Neuronal stem cell (in vitro differentiated cells): ENCODE measurements around the gene LYL1.

ENCODE experiments used
- DNase-seq: peaks from one replicate; pipeline ENCODE4 v3.0.0-alpha.2; 2013; ENCODE audit warnings: low spot score
- H2AFZ ChIP-seq: one replicate; pipeline ENCODE4 v1.6.1; 2013; ENCODE audit warnings: mild to moderate bottlenecking, low read length, inconsistent platforms
- H2AK5ac ChIP-seq: 2 replicates; pipeline ENCODE4 v1.6.1; 2013; ENCODE audit warnings: low read depth, mild to moderate bottlenecking, inconsistent platforms, low read length, moderate library complexity, mixed read lengths
- H2BK120ac ChIP-seq: 2 replicates; pipeline ENCODE4 v1.6.1; 2013; ENCODE audit warnings: low read depth, mild to moderate bottlenecking, inconsistent platforms, low read length, moderate library complexity, mixed read lengths
- H2BK12ac ChIP-seq: one replicate; pipeline ENCODE4 v1.6.1; 2013; ENCODE audit warnings: low read length, inconsistent platforms
- H2BK15ac ChIP-seq: 2 replicates; pipeline ENCODE4 v1.6.1; 2013; ENCODE audit warnings: mild to moderate bottlenecking, low read length, inconsistent platforms, mixed read lengths
- H2BK5ac ChIP-seq: one replicate; pipeline ENCODE4 v1.6.1; 2013; ENCODE audit warnings: inconsistent platforms, mild to moderate bottlenecking, low read length, moderate library complexity
- H3K14ac ChIP-seq: one replicate; pipeline ENCODE4 v1.6.1; 2013; ENCODE audit warnings: low read length, inconsistent platforms
- H3K18ac ChIP-seq: 2 replicates; pipeline ENCODE4 v1.6.1; 2013; ENCODE audit warnings: low read length, inconsistent platforms
- H3K23ac ChIP-seq: 2 replicates; pipeline ENCODE4 v1.6.1; 2013; ENCODE audit warnings: low read depth, mild to moderate bottlenecking, mixed read lengths, low read length, inconsistent platforms; ENCODE audit not compliant: poor library complexity
- H3K27ac ChIP-seq: replicated peaks from 3 replicates; pipeline ENCODE4 v1.5.1; 2013; ENCODE audit warnings: low read length, inconsistent platforms
- H3K27me3 ChIP-seq, 3 experiments: 2 replicates each; pipeline ENCODE4 v1.6.1; 2013; ENCODE audit warnings: low read length in 3 of 3, mild to moderate bottlenecking in 2 of 3, inconsistent platforms in 1 of 3, low read depth in 1 of 3, mixed read lengths in 1 of 3, moderate library complexity in 1 of 3; ENCODE audit not compliant: control insufficient read depth in 3 of 3, insufficient read depth in 3 of 3
- H3K36me3 ChIP-seq, 2 donors: replicated peaks in 1 of 2; 2 replicates each; pipeline ENCODE4 v1.6.1; 2013; ENCODE audit warnings: low read length in 2 of 2; ENCODE audit not compliant: control insufficient read depth in 2 of 2, insufficient read depth in 2 of 2
- H3K4ac ChIP-seq: 2 replicates; pipeline ENCODE4 v1.6.1; 2013; ENCODE audit warnings: inconsistent platforms, mild to moderate bottlenecking, low read length, moderate library complexity
- H3K4me1 ChIP-seq, 2 donors: 1 replicate in 1 of 2; 2 replicates in 1 of 2; pipeline ENCODE4 v1.6.1; 2013; ENCODE audit warnings: low read length in 2 of 2, low read depth in 1 of 2; ENCODE audit not compliant: control insufficient read depth in 2 of 2, insufficient read depth in 1 of 2
- H3K4me2 ChIP-seq: one replicate; pipeline ENCODE4 v1.6.1; 2013; ENCODE audit warnings: mild to moderate bottlenecking, low read length, inconsistent platforms; ENCODE audit not compliant: insufficient read depth, poor library complexity, severe bottlenecking
- H3K4me3 ChIP-seq, 2 donors: 2 replicates each; pipeline ENCODE4 v1.5.1; 2013; ENCODE audit warnings: low read length in 2 of 2, mild to moderate bottlenecking in 2 of 2, inconsistent platforms in 1 of 2, moderate library complexity in 1 of 2
- H3K79me1 ChIP-seq: one replicate; pipeline ENCODE4 v1.6.1; 2013; ENCODE audit warnings: low read depth, mild to moderate bottlenecking, inconsistent platforms, low read length, moderate library complexity
- H3K9ac ChIP-seq: one replicate; pipeline ENCODE4 v1.6.1; 2013; ENCODE audit warnings: mild to moderate bottlenecking, low read depth, low read length, inconsistent platforms; ENCODE audit not compliant: poor library complexity
- H3K9me3 ChIP-seq, 2 donors: replicated peaks in 1 of 2; 2 replicates each; pipeline versions ENCODE3 to v1.6.1; 2013; ENCODE audit warnings: low read length in 2 of 2, mild to moderate bottlenecking in 2 of 2, inconsistent platforms in 1 of 2, low read depth in 1 of 2, mixed read lengths in 1 of 2, moderate library complexity in 1 of 2; ENCODE audit not compliant: control insufficient read depth in 2 of 2, insufficient read depth in 1 of 2
- H4K8ac ChIP-seq: one replicate; pipeline ENCODE4 v1.6.1; 2013; ENCODE audit warnings: low read depth, mild to moderate bottlenecking, inconsistent platforms, low read length, moderate library complexity
- H4K91ac ChIP-seq: one replicate; pipeline ENCODE4 v1.6.1; 2013; ENCODE audit warnings: low read length, low read depth, mild to moderate bottlenecking, inconsistent platforms; ENCODE audit not compliant: poor library complexity
- WGBS, 2 donors: extraction: QIAGEN DNeasy Blood & Tissue Kit; methylation state at CpG; one replicate each; pipeline ENCODE4 v1.1.7; 2013; ENCODE audit warnings: missing lambda C conversion rate in 2 of 2, mixed read lengths in 1 of 2; ENCODE audit not compliant: insufficient read length in 2 of 2, insufficient replicate concordance in 1 of 2; ENCODE audit errors: extremely low coverage in 2 of 2; 5-methylcytosine and 5-hydroxymethylcytosine counted together

The LYL1 gene

DNA sequence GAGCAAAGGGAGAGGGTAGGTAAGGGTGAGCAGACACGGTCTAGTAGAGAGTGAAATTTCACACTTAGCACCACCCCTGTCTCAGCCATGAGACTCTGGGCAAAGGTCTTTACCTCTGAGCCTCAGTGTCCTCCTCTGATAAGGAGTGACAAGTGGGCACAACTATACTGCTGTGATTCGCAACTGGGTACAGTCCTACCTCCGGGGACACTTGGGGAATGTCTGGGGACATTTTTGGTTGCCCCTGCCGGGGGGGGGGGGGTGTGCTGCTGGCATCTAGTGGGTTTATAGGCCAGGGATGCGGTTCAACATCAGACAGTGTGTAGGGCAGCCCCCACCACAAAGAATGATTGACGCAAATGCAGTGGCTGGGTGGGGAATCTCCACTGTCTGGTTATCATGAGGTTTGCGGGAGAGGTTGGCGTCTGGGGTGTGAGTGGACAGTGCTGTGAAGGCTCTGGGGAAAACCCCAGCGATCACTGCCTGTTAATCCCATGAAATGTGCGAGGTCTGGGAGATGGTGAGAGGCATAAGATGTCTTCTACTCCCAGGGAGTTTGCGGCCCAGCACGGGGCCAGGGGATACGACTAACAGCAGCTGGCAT, 19.7 kb upstream of the LYL1 start:
- Histone ChIP-seq H2BK12ac (no peak overlapping the region), H3K9ac (no peak overlapping the region), H2AFZ (no peak overlapping the region), H3K14ac (no peak overlapping the region), H2BK5ac (no peak overlapping the region), H2BK15ac (no peak overlapping the region), H3K18ac (no peak overlapping the region), H3K23ac (no peak overlapping the region), H3K79me1 (peaks cover 33% of the 10 kb centered on the region), H3K27me3 (no peaks in the 10 kb centered on the region), H3K4ac (no peak overlapping the region), H3K4me2 (peak overlapping the region; percentile 3), H3K27ac (no peak overlapping the region), H3K4me1 (peaks cover 5 to 14% of the 10 kb centered on the region in 2 donors), H3K4me3 (no peak overlapping the region), H2AK5ac (no peak overlapping the region), H4K91ac (no peak overlapping the region), H3K36me3 (peaks cover 26 to 61% of the 10 kb centered on the region in 2 donors), H3K9me3 (no peaks in the 10 kb centered on the region), H4K8ac (no peak overlapping the region), H2BK120ac (no peak overlapping the region)
- DNase-seq: no peak
- no CpG with 5 or more reads among the region's 13 CpGs for WGBS, 2 donors

DNA sequence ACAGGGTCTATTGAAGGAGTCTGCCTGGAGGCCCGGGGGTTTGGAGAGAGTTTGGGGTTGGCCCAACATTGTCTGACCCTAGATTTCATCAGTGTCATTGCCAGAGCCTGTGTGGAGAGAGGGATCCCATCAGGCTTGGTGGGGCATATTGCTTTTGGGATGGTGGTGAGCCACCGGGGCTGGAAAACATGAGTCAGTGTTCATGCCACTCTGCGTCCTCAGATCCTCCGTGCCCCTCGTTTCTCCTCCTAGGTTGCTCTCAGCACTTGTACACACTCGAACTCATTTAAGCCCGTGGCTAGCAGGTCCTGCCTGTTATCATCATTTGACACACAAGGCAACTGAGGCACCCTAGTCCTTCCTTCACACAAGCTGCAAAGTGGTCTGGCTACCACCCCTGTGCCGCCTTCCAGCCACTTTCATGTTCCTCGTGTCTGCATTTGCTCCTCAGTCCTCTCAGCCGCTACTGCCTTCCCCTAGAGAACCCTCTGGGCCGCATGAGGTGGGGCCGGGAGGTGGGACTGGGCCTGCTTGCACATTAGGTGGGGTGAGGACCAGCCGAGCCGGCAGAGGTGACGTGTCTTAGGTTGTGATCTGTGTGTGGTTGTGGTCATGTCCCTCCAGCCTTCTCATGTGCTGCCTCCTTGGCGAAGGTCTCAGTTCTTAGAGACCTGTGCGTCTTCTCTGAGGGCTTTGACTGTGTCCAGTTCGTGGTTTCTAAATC, 19.1 kb upstream of the LYL1 start:
- DNase-seq: no peak
- WGBS, 2 donors: no CpG with 5 or more reads among the region's 18 CpGs
- H3K9me3 ChIP-seq: no peaks in the 10 kb centered on the region
- no peak overlapping the region for H3K4me2 ChIP-seq
- H2BK120ac ChIP-seq: no peak overlapping the region
- H3K4me1 ChIP-seq: peaks cover 5 to 16% of the 10 kb centered on the region in 2 donors
- H3K27ac ChIP-seq: no peak overlapping the region
- H3K23ac ChIP-seq: no peak overlapping the region
- H4K8ac ChIP-seq: no peak overlapping the region
- H2AK5ac ChIP-seq: no peak overlapping the region
- no peak overlapping the region for H4K91ac ChIP-seq
- H3K79me1 ChIP-seq: peaks cover 31% of the 10 kb centered on the region
- no peak overlapping the region for H3K4me3 ChIP-seq
- no peaks in the 10 kb centered on the region for H3K27me3 ChIP-seq
- no peak overlapping the region for H2BK5ac ChIP-seq
- H3K4ac ChIP-seq: no peak overlapping the region
- no peak overlapping the region for H3K18ac ChIP-seq
- no peak overlapping the region for H2AFZ ChIP-seq
- H2BK15ac ChIP-seq: no peak overlapping the region
- H3K36me3 ChIP-seq: peaks cover 25 to 57% of the 10 kb centered on the region in 2 donors
- no peak overlapping the region for H3K14ac ChIP-seq
- H2BK12ac ChIP-seq: no peak overlapping the region
- H3K9ac ChIP-seq: no peak overlapping the region

DNA sequence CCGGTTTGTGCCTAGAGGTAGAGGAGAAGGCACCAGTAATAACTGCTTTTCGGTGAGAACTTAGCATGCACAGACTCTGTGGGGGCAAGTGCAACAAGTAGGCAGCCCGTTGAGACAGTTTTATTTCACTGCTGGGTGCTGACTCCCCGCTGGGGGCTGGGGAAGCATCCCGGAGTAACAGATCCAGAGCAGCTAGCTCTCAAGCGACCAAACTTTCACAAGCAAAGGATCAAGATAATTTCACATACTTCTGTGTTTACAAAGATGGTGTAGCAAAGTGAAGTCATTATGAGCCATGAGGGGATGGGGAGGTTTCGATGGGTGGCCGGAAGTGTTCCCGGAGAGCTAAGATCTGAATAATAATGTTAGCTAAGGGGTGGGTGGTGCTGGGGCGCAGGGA, 18.2 kb upstream of the LYL1 start:
- Histone ChIP-seq H3K4me1 (peaks cover 9 to 17% of the 10 kb centered on the region in 2 donors), H3K23ac (no peak overlapping the region), H3K4ac (no peak overlapping the region), H3K4me2 (no peak overlapping the region), H3K4me3 (peak overlapping the region in 1 of 2 donors; percentile 10), H2AK5ac (no peak overlapping the region), H3K36me3 (peaks cover 20 to 51% of the 10 kb centered on the region in 2 donors), H3K79me1 (peaks cover 26% of the 10 kb centered on the region), H2BK5ac (no peak overlapping the region), H3K9me3 (no peaks in the 10 kb centered on the region), H2AFZ (no peak overlapping the region), H2BK15ac (no peak overlapping the region), H3K18ac (no peak overlapping the region), H2BK120ac (no peak overlapping the region), H4K91ac (no peak overlapping the region), H3K27ac (no peak overlapping the region), H3K14ac (no peak overlapping the region), H3K27me3 (no peaks in the 10 kb centered on the region), H2BK12ac (no peak overlapping the region), H3K9ac (no peak overlapping the region), H4K8ac (no peak overlapping the region)
- no CpG with 5 or more reads among the region's 10 CpGs for WGBS, 2 donors
- no peak for DNase-seq

DNA sequence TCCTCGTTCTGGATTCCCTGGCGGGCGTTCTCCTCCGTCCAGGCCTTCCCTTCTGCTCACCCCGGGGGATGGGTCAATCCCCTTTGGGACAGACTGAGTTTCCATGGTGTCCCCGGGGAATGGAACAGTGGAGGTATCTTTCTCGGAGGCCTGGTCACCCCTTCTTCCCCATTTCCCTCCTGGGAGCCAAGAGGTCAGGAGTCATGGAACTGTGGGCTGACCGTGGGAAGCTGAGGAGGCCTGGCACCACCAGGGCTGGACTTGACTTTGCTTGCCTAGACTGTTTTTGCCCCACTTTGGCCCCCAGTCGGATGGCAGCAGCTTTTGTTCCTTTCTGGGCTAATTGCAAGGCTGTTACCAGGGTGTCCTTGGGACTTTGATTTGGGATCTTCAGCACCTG, 17.4 kb upstream of the LYL1 start:
- H2BK12ac ChIP-seq: no peak overlapping the region
- peak overlapping the region; percentile 39 for H3K9ac ChIP-seq
- H3K18ac ChIP-seq: no peak overlapping the region
- H2BK15ac ChIP-seq: no peak overlapping the region
- peaks cover 28% of the 10 kb centered on the region for H3K79me1 ChIP-seq
- H4K91ac ChIP-seq: no peak overlapping the region
- H3K4me2 ChIP-seq: no peak overlapping the region
- H3K27ac ChIP-seq: no peak overlapping the region
- no peak overlapping the region for H3K23ac ChIP-seq
- no peak for DNase-seq
- no peaks in the 10 kb centered on the region for H3K9me3 ChIP-seq
- no peak overlapping the region for H2BK120ac ChIP-seq
- peaks cover 23 to 52% of the 10 kb centered on the region in 2 donors for H3K36me3 ChIP-seq
- no peak overlapping the region for H2AFZ ChIP-seq
- WGBS, 2 donors: no CpG with 5 or more reads among the region's 9 CpGs
- H3K4me1 ChIP-seq: peaks cover 16 to 21% of the 10 kb centered on the region in 2 donors
- H3K4ac ChIP-seq: no peak overlapping the region
- peak overlapping the region in 1 of 2 donors; percentile 96 for H3K4me3 ChIP-seq
- no peak overlapping the region for H3K14ac ChIP-seq
- H4K8ac ChIP-seq: no peak overlapping the region
- no peaks in the 10 kb centered on the region for H3K27me3 ChIP-seq
- H2AK5ac ChIP-seq: no peak overlapping the region
- H2BK5ac ChIP-seq: no peak overlapping the region
